Thoracic aorta (tissue), 2 donors: Measurements from ENCODE around the gene ZFP14. TPM values are rescaled to one million over a fixed set of nuclear protein-coding genes. Genes with fewer than 3 reads are reported as not detected.
A peak's percentile ranks its signal among the peaks of the same experiment; 100 is the strongest.

Source experiments
- ATAC-seq: fragments of 150-250 bp; one replicate; pipeline ENCODE4 v1.8.0; 2017; ENCODE audit warnings: low read depth; ENCODE audit not compliant: insufficient number of reproducible peaks, low FRiP score
- DNase-seq: peaks from one replicate; pipeline ENCODE4 v3.0.0-alpha.2; 2020; ENCODE audit warnings: low spot score
- H3K27ac ChIP-seq, 2 donors: fragments of 200-600 bp; sonication (generic); 1 replicate in 1 of 2; 2 replicates in 1 of 2; pipeline ENCODE4 v1.5.1; 2016; ENCODE audit warnings: mild to moderate bottlenecking in 2 of 2, moderate library complexity in 2 of 2
- H3K27me3 ChIP-seq: fragments of 200-600 bp; sonication (generic); replicated peaks from 2 replicates; pipeline ENCODE4 v1.6.0; 2016; ENCODE audit warnings: mild to moderate bottlenecking; ENCODE audit not compliant: insufficient read depth
- H3K36me3 ChIP-seq: fragments of 200-600 bp; sonication (generic); one replicate; pipeline ENCODE4 v1.5.1; 2016
- H3K4me1 ChIP-seq, 2 donors: fragments of 200-600 bp; sonication (generic); 1 replicate in 1 of 2; 2 replicates in 1 of 2; pipeline versions ENCODE4 v1.5.1 to v1.6.0; 2016; ENCODE audit warnings: low read depth in 2 of 2, mild to moderate bottlenecking in 1 of 2; ENCODE audit not compliant: control insufficient read depth in 1 of 2
- H3K4me3 ChIP-seq: fragments of 200-600 bp; sonication (generic); 2 replicates; pipeline ENCODE4 v1.5.1; 2016; ENCODE audit warnings: mild to moderate bottlenecking
- H3K9me3 ChIP-seq: fragments of 200-600 bp; sonication (generic); 2 replicates; pipeline ENCODE4 v1.5.1; 2016
- total RNA-seq, 2 donors: library from RNA; depleted of rRNA; stranded (reverse); fragments of >200 nt; gene quantifications; one replicate each; pipeline versions ENCODE4 v1.1.0 to v1.2.3, GENCODE V29; 2016
- TF ChIP-seq, protein P1 (sequence below): fragments of 200-600 bp; sonication (generic); IDR thresholded peaks from one replicate; pipeline ENCODE4 v1.5.1; 2019; ENCODE audit warnings: antibody characterized with exemption

The ZFP14 gene
- total RNA-seq: 1 to 10 TPM; 4.1 to 4.2 TPM

DNA sequence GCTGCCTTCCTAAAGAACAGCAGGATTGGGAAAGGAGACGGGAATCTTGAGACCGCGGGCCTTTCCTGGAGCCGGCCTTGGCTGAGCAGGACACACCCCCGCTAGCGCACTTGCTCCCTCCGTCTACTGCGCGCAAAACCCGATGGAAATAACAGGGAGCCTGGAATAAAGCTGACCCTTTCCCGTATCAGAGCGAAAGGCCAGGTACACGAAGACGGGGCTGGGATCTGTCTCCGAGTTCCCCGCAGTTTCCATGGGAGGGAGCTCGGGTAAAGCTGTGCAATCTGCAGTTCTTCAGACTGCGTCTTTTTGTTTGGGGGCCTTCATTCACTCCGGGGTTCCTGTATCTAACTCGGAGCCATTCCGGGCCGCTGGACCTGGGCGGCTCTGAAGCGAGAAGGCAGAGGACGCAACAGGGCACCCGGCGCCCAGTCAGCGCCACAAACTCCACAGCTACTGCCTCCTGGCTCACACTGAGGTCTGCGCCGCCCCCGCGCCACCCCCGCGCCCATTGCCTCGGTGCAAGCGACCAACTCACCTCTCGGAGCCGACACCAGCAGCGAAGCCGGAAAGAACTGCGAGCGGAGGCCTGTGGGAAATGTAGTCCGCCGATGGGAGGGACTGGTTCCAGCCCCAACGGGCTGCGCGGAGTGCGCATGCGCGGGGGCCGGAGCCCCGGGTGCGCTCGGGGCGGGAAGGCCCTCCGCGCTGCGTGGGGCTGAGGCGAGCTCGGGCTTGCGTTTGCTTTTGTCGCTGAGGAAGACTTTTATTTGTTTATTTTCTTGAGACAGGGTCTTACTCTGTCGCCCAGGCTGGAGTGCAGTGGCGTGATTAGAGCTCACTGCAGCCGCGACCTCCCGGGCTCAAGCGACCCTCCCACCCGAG is at the start of gene ZFP14:
Gene ZFP14 (minus strand): TSS at position 577 of the 885 bp plus-strand sequence. CDS start 11,309 bp downstream, outside the sequence.
- Histone ChIP-seq H3K27me3 (no peaks in the 10 kb centered on the region), H3K9me3 (no peaks in the 10 kb centered on the region), H3K27ac (peak within 1 kb of the TSS; percentile 70 to 90), H3K36me3 (no peaks in the 10 kb centered on the region), H3K4me3 (peak within 1 kb of the TSS; percentile 94), H3K4me1 (peaks cover 8 to 19% of the 10 kb centered on the region in 2 donors)
- ATAC-seq (peak; percentile 94), DNase-seq (peak; percentile 82)
- TF ChIP-seq, protein P1, sequence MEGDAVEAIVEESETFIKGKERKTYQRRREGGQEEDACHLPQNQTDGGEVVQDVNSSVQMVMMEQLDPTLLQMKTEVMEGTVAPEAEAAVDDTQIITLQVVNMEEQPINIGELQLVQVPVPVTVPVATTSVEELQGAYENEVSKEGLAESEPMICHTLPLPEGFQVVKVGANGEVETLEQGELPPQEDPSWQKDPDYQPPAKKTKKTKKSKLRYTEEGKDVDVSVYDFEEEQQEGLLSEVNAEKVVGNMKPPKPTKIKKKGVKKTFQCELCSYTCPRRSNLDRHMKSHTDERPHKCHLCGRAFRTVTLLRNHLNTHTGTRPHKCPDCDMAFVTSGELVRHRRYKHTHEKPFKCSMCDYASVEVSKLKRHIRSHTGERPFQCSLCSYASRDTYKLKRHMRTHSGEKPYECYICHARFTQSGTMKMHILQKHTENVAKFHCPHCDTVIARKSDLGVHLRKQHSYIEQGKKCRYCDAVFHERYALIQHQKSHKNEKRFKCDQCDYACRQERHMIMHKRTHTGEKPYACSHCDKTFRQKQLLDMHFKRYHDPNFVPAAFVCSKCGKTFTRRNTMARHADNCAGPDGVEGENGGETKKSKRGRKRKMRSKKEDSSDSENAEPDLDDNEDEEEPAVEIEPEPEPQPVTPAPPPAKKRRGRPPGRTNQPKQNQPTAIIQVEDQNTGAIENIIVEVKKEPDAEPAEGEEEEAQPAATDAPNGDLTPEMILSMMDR: peak; percentile 13

DNA sequence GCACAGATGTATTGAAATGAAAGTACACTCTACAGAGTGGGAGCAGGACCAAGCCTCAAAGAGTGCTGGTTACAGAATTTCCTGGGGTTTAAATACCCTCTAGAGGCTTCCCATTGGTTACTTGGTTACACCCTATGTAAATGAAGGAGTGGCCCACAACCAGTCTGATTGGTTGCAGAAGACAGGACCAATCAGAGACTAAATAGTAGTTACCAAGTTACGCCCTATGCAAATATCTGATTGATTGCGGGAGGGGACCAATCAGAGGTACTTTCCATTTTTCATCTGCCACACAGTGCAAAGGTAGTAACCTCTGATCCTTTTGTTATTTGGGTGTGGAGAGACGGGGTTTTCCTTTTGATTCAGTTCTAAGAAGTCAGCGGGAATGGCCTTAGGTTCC is 44.9 kb upstream of the ZFP14 start:
- Histone ChIP-seq H3K4me1 (no peaks in the 10 kb centered on the region), H3K27me3 (no peaks in the 10 kb centered on the region), H3K27ac (no peak overlapping the region), H3K4me3 (no peak overlapping the region), H3K36me3 (no peaks in the 10 kb centered on the region), H3K9me3 (no peaks in the 10 kb centered on the region)
- TF ChIP-seq, protein P1: no peak
- no peak for DNase-seq
- no peak for ATAC-seq

DNA sequence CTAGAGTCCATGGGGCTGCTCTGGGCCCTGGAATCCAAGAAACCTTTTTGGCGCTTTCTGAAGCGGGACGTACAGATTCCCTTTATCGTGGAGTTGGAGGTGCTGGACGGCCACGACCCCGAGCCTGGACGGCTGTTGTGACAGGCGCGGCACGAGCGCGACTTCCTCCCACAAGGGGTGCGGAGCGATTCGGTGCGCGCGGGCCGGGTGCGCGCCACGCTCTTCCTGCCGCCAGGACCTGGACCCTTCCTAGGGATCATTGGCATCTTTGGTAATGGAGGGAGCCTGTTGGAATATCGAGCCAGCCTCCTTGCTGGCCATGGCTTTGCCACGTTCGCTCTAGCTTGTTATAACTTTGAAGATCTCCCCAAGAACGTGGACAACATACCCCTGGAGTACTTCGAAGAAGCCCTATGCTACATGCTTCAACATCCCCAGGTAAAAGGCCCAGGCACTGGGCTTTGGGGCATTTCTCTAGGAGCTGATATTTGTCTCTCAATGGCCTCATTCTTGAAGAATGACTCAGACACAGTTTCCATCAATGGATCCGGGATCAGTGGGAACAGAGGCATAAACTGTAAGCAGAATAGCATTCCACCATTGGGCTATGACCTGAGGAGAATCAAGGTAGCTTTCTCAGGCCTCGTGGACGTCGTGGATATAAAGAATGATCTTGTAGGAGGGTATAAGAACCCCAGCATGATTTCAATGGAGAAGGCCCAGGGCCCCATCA is 42.9 kb upstream of the ZFP14 start:
- Histone ChIP-seq H3K27me3 (no peaks in the 10 kb centered on the region), H3K27ac (no peak overlapping the region), H3K36me3 (no peaks in the 10 kb centered on the region), H3K9me3 (no peaks in the 10 kb centered on the region), H3K4me3 (peak overlapping the region; percentile 74), H3K4me1 (peaks cover 8 to 10% of the 10 kb centered on the region in 2 donors)
- DNase-seq (no peak), ATAC-seq (no peak)
- TF ChIP-seq, protein P1: no peak

DNA sequence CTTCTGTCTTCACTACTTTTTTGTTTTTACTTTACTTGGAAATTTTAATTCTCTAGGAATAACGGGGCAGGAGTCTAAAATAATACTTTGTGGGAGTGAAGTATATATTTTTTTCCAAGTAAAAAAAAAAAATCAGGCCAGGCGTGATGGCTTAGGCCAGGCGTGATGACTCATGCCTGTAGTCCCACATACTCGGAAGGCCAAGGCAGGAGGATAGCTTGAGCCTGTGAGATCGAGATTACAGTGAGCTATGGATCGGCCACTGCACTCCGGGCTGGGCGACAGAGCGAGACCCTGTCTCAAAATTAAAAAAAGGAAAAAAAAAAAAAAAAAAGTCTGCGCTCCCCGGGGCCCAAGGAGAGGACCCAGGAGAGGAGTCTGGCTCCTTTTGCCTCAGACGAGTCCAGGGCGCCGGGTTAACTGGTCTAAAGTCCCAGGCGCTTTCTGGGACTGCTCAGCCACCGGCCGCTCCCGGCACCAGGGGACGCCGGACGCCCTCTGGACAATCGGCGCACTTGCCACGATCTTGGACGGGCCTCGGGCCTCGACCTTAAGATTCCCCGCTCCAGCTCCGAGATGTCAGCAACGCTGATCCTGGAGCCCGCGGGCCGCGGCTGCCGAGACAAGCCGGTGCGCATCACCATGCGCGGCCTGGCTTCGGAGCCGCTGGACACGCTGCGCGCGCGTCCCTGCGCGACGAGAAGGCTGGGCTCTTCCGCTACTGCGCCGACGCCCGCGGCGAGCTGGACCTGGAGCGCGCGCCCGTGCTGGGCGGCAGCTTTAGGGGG is 42.2 kb upstream of the ZFP14 start:
- DNase-seq (no peak), ATAC-seq (peak; percentile 27)
- H3K4me1 ChIP-seq: peaks cover 8 to 10% of the 10 kb centered on the region in 2 donors
- H3K4me3 ChIP-seq: peak overlapping the region; percentile 74
- peak overlapping the region in 1 of 2 donors; percentile 37 for H3K27ac ChIP-seq
- TF ChIP-seq, protein P1: no peak
- H3K9me3 ChIP-seq: no peaks in the 10 kb centered on the region
- H3K27me3 ChIP-seq: no peaks in the 10 kb centered on the region
- H3K36me3 ChIP-seq: no peaks in the 10 kb centered on the region
